CD4-positive, alpha-beta T cell (primary cell): ENCODE data around the gene PCBP2. TPM values are rescaled to one million over a fixed set of nuclear protein-coding genes. Genes with fewer than 3 reads are reported as not detected.
A peak's percentile ranks its signal among the peaks of the same experiment; 100 is the strongest.

Experiments
- ATAC-seq: fragments of 200-7000 bp; cut with Tn5 transposase; one replicate; pipeline ENCODE4 v1.10.0; 2022; ENCODE audit warnings: mild to moderate bottlenecking; ENCODE audit not compliant: poor library complexity
- CTCF ChIA-PET: fragments of 350-600 bp; sonication (Branson Sonifier 250); formaldehyde crosslinking; loops from one replicate; lab custom pipeline; 2021; ENCODE audit warnings: antibody characterized with exemption, inconsistent platforms; lab: Charles Lee
- POLR2A ChIA-PET: fragments of 350-600 bp; sonication (Branson Sonifier 250); formaldehyde crosslinking; loops from one replicate; lab custom pipeline; 2021; ENCODE audit warnings: antibody characterized with exemption, inconsistent platforms; lab: Charles Lee
- DNase-seq, 14 experiments: peaks; one replicate each; pipeline ENCODE4 v3.0.0-alpha.2; 2013 to 2020; ENCODE audit warnings: mixed read lengths in 2 of 14
- H3K27ac ChIP-seq, 2 donors: one replicate each; pipeline versions ENCODE4 v1.5.1 to v1.7.0; 2013; ENCODE audit warnings: low read length in 2 of 2, low read depth in 1 of 2, mild to moderate bottlenecking in 1 of 2
- H3K27me3 ChIP-seq, 2 experiments: 1 replicate in 1 of 2; 2 replicates in 1 of 2; pipeline versions ENCODE4 v1.6.1 to v1.7.0; 2013; ENCODE audit warnings: low read length in 2 of 2, control low read depth in 1 of 2, mild to moderate bottlenecking in 1 of 2, moderate library complexity in 1 of 2; ENCODE audit not compliant: insufficient read depth in 2 of 2, control insufficient read depth in 1 of 2
- H3K36me3 ChIP-seq: one replicate; pipeline ENCODE4 v1.6.1; 2013; ENCODE audit warnings: low read length, control low read depth; ENCODE audit not compliant: insufficient read depth
- H3K4me1 ChIP-seq: one replicate; pipeline ENCODE4 v1.6.1; 2013; ENCODE audit warnings: low read length, control low read depth; ENCODE audit not compliant: insufficient read depth
- H3K4me3 ChIP-seq: one replicate; pipeline ENCODE4 v1.5.1; 2013; ENCODE audit warnings: mild to moderate bottlenecking, low read length, moderate library complexity
- H3K9me3 ChIP-seq, 2 experiments: 1 replicate in 1 of 2; 2 replicates in 1 of 2; pipeline versions ENCODE4 v1.6.1 to v1.7.0; 2013; ENCODE audit warnings: low read length in 2 of 2, mild to moderate bottlenecking in 2 of 2, control low read depth in 1 of 2, moderate library complexity in 1 of 2; ENCODE audit not compliant: control insufficient read depth in 1 of 2, insufficient read depth in 1 of 2
- H3K27ac Mint-ChIP-seq: one replicate; pipeline ENCODE4 v1.8.0; 2020; ENCODE audit warnings: mixed read lengths
- H3K27me3 Mint-ChIP-seq: one replicate; pipeline ENCODE4 v1.8.0; 2021; ENCODE audit warnings: mixed read lengths
- H3K36me3 Mint-ChIP-seq: one replicate; pipeline ENCODE4 v1.8.0; 2021; ENCODE audit warnings: low read depth, mixed read lengths
- H3K4me1 Mint-ChIP-seq: one replicate; pipeline ENCODE4 v1.8.0; 2021; ENCODE audit warnings: low read depth, mixed read lengths
- H3K4me3 Mint-ChIP-seq: one replicate; pipeline ENCODE4 v1.8.0; 2020; ENCODE audit warnings: mild to moderate bottlenecking, mixed read lengths
- H3K9me3 Mint-ChIP-seq: one replicate; pipeline ENCODE4 v1.8.0; 2020; ENCODE audit warnings: mixed read lengths
- CTCF ChIP-seq: fragments of 200-600 bp; IDR thresholded peaks from one replicate; pipeline ENCODE4 v1.8.0; 2022; ENCODE audit warnings: antibody characterized with exemption, mild to moderate bottlenecking
- intact Hi-C, 2 experiments: fragments of 100-400 bp; cut with DNase I in 1 of 2; cut with micrococcal nuclease in 1 of 2; formaldehyde crosslinking; loops; one replicate each; pipeline versions ENCODE4 v1.15.1 to v1.9.0; 2023 to 2025; cut with DNase I, micrococcal nuclease
- total RNA-seq, 174 experiments: library from RNA in 2 of 174; stranded (reverse) in 2 of 174; gene quantifications; one replicate each; pipeline ENCODE4 v1.2.3 and lab custom pipeline; 2021 to 2026

Gene PCBP2
- total RNA-seq, 2 experiments from 2014 or later: 1,331 to 1,359 TPM

GRCh38 chr12:53476769-53477209, 24.9 kb downstream of the PCBP2 start:
- peak; percentile 31 for ATAC-seq
- CTCF ChIA-PET: interaction anchor here (0.8 to 3.2 kb wide), 4 partner anchors 9 to 90 kb away, joined by 3 to 14 read pairs (median 4); no protein-coding TSS in a partner anchor
- Mint-ChIP-seq H3K27ac (peak overlapping the region; percentile 52), H3K9me3 (no peaks in the 10 kb centered on the region), H3K27me3 (no peaks in the 10 kb centered on the region), H3K4me3 (no peak overlapping the region), H3K4me1 (peaks cover 54% of the 10 kb centered on the region), H3K36me3 (peaks cover 99% of the 10 kb centered on the region)
- no peak overlapping the region for H3K27ac ChIP-seq
- H3K27me3 ChIP-seq: no peaks in the 10 kb centered on the region
- DNase-seq: peak in 3 of 14 experiments; percentile 23 to 45 (median 37)
- H3K4me1 ChIP-seq: peaks cover 11% of the 10 kb centered on the region
- no peaks in the 10 kb centered on the region for H3K9me3 ChIP-seq
- peaks cover 96% of the 10 kb centered on the region for H3K36me3 ChIP-seq
- H3K4me3 ChIP-seq: no peak overlapping the region
- peak; percentile 35 for TF ChIP-seq CTCF
- POLR2A ChIA-PET: interaction anchor here (0.7 to 4.7 kb wide), 4 partner anchors 12 to 32 kb away, joined by 4 to 31 read pairs (median 6); partner anchors contain the start of genes MAP3K12 and TARBP2
- intact Hi-C loops: loop anchor here in 1 of 2 experiments (2.0 kb wide), 1 partner anchor 26 kb away; no protein-coding TSS in a partner anchor

DNA sequence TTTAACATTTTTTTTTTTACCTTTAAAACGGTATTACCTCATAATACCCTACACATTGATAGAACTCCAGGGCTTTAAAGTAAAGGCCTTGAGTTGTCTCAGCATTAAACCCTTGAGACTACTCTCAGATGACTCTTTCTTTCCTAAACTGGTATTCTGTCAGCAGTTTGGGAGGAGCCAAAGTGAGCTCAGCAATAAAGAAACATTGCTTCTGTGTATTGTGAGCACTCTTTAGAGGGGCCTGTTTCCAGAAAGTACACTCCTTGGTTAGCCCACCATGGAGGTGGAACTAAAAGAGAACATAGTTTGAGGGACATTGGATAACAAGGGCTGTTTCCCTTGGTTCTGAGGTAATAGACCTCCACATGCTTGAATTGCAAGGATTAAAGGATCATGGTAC, 27.0 kb downstream of the PCBP2 start:
- H3K4me1 ChIP-seq: peaks cover 8% of the 10 kb centered on the region
- DNase-seq (no peak), ATAC-seq (no peak)
- Mint-ChIP-seq H3K4me1 (peaks cover 42% of the 10 kb centered on the region), H3K36me3 (peaks cover 95% of the 10 kb centered on the region), H3K4me3 (no peak overlapping the region), H3K9me3 (no peaks in the 10 kb centered on the region), H3K27me3 (no peaks in the 10 kb centered on the region), H3K27ac (no peak overlapping the region)
- no peaks in the 10 kb centered on the region for H3K27me3 ChIP-seq
- CTCF ChIA-PET: interaction anchor here (0.6 to 3.2 kb wide), 4 partner anchors 11 to 126 kb away, joined by 4 to 14 read pairs (median 4); no protein-coding TSS in a partner anchor
- intact Hi-C loops: no loop called here
- H3K27ac ChIP-seq: no peak overlapping the region
- H3K4me3 ChIP-seq: no peak overlapping the region
- no peaks in the 10 kb centered on the region for H3K9me3 ChIP-seq
- no peak for TF ChIP-seq CTCF
- peaks cover 97% of the 10 kb centered on the region for H3K36me3 ChIP-seq
- POLR2A ChIA-PET: interaction anchor here (1.3 to 1.7 kb wide), 3 partner anchors 8 to 22 kb away, joined by 3 to 7 read pairs (median 5); partner anchors contain the start of gene TARBP2

DNA sequence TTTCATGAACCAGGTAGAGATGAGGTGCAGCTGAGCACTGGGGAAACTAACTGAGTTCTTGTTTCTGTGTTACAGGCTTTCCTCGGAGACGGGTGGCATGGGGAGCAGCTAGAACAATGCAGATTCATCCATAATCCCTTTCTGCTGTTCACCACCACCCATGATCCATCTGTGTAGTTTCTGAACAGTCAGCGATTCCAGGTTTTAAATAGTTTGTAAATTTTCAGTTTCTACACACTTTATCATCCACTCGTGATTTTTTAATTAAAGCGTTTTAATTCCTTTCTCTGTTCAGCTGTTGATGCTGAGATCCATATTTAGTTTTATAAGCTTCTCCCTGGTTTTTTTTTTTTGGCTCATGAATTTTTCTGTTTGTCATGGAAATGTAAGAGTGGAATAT, 27.4 kb downstream of the PCBP2 start:
- no peak for TF ChIP-seq CTCF

More for the DNA sequence above, 27.4 kb downstream of the PCBP2 start:
- no peaks in the 10 kb centered on the region for H3K9me3 Mint-ChIP-seq
- ATAC-seq: no peak
- no peak overlapping the region for H3K4me3 ChIP-seq
- H3K36me3 Mint-ChIP-seq: peaks cover 95% of the 10 kb centered on the region
- intact Hi-C loops: no loop called here
- ChIA-PET POLR2A (interaction anchor here (1.7 kb wide), 2 partner anchors 13 to 22 kb away, joined by 5 to 7 read pairs; partner anchors contain the start of gene TARBP2), CTCF (interaction anchor here (0.6 to 3.2 kb wide), 4 partner anchors 9 to 29 kb away, joined by 4 to 14 read pairs (median 4); no protein-coding TSS in a partner anchor)
- no peaks in the 10 kb centered on the region for H3K27me3 Mint-ChIP-seq
- no peaks in the 10 kb centered on the region for H3K27me3 ChIP-seq
- peaks cover 8% of the 10 kb centered on the region for H3K4me1 ChIP-seq
- no peak overlapping the region for H3K4me3 Mint-ChIP-seq
- no peak for DNase-seq
- H3K27ac Mint-ChIP-seq: no peak overlapping the region
- no peaks in the 10 kb centered on the region for H3K9me3 ChIP-seq
- peaks cover 97% of the 10 kb centered on the region for H3K36me3 ChIP-seq
- peaks cover 38% of the 10 kb centered on the region for H3K4me1 Mint-ChIP-seq
- no peak overlapping the region for H3K27ac ChIP-seq
